HL-60 (cell line): ENCODE results near the gene GRAMD1A.

Experiments
- DNase-seq, 2 experiments: peaks; one replicate each; pipeline ENCODE4 v3.0.0-alpha.2; 2010 to 2020; ENCODE audit warnings: low read depth in 1 of 2, low spot score in 1 of 2
- H3K27ac ChIP-seq: fragments of 250-450 bp; sonication (Bioruptor Pico); replicated peaks from 2 replicates; pipeline ENCODE4 v1.5.1; 2020; ENCODE audit warnings: mild to moderate bottlenecking, moderate library complexity
- H3K27me3 ChIP-seq: fragments of 250-450 bp; sonication (Bioruptor Pico); 2 replicates; pipeline ENCODE4 v1.5.1; 2021; ENCODE audit warnings: mild to moderate bottlenecking, moderate library complexity; ENCODE audit not compliant: insufficient read depth, poor library complexity, severe bottlenecking
- H3K4me3 ChIP-seq: replicated peaks from 2 replicates; pipeline ENCODE4 v1.5.1; 2011; ENCODE audit warnings: mild to moderate bottlenecking, control low read depth, low read length; ENCODE audit not compliant: insufficient read depth
- GABPA ChIP-seq: IDR thresholded peaks from 2 replicates; pipeline ENCODE4 v1.6.1; 2012; ENCODE audit warnings: low read depth
- POLR2AphosphoS5 ChIP-seq: IDR thresholded peaks from 2 replicates; pipeline ENCODE4 v1.6.1; 2012; ENCODE audit warnings: low read depth
- SPI1 ChIP-seq: IDR thresholded peaks from 2 replicates; pipeline ENCODE4 v1.6.1; 2012; ENCODE audit warnings: low read depth, mild to moderate bottlenecking, borderline replicate concordance
- TF ChIP-seq, protein P1 (sequence below): IDR thresholded peaks from one replicate; pipeline ENCODE4 v1.5.1; 2011; ENCODE audit warnings: low read length, control low read depth, inconsistent platforms; ENCODE audit not compliant: insufficient read depth
- TF ChIP-seq, protein P2 (sequence below): IDR thresholded peaks from 2 replicates; pipeline ENCODE4 v1.6.1; 2012; ENCODE audit warnings: low read depth; ENCODE audit not compliant: insufficient replicate concordance

The GRAMD1A gene

GRCh38 chr19:35017507-35017906 is 17.4 kb downstream of the GRAMD1A start:
- Histone ChIP-seq H3K27me3 (no peaks in the 10 kb centered on the region), H3K4me3 (no peak overlapping the region), H3K27ac (no peak overlapping the region)
- TF ChIP-seq POLR2AphosphoS5, result no peak
- TF ChIP-seq, protein P1, sequence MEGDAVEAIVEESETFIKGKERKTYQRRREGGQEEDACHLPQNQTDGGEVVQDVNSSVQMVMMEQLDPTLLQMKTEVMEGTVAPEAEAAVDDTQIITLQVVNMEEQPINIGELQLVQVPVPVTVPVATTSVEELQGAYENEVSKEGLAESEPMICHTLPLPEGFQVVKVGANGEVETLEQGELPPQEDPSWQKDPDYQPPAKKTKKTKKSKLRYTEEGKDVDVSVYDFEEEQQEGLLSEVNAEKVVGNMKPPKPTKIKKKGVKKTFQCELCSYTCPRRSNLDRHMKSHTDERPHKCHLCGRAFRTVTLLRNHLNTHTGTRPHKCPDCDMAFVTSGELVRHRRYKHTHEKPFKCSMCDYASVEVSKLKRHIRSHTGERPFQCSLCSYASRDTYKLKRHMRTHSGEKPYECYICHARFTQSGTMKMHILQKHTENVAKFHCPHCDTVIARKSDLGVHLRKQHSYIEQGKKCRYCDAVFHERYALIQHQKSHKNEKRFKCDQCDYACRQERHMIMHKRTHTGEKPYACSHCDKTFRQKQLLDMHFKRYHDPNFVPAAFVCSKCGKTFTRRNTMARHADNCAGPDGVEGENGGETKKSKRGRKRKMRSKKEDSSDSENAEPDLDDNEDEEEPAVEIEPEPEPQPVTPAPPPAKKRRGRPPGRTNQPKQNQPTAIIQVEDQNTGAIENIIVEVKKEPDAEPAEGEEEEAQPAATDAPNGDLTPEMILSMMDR, result no peak
- TF ChIP-seq GABPA, result no peak
- TF ChIP-seq, protein P2, sequence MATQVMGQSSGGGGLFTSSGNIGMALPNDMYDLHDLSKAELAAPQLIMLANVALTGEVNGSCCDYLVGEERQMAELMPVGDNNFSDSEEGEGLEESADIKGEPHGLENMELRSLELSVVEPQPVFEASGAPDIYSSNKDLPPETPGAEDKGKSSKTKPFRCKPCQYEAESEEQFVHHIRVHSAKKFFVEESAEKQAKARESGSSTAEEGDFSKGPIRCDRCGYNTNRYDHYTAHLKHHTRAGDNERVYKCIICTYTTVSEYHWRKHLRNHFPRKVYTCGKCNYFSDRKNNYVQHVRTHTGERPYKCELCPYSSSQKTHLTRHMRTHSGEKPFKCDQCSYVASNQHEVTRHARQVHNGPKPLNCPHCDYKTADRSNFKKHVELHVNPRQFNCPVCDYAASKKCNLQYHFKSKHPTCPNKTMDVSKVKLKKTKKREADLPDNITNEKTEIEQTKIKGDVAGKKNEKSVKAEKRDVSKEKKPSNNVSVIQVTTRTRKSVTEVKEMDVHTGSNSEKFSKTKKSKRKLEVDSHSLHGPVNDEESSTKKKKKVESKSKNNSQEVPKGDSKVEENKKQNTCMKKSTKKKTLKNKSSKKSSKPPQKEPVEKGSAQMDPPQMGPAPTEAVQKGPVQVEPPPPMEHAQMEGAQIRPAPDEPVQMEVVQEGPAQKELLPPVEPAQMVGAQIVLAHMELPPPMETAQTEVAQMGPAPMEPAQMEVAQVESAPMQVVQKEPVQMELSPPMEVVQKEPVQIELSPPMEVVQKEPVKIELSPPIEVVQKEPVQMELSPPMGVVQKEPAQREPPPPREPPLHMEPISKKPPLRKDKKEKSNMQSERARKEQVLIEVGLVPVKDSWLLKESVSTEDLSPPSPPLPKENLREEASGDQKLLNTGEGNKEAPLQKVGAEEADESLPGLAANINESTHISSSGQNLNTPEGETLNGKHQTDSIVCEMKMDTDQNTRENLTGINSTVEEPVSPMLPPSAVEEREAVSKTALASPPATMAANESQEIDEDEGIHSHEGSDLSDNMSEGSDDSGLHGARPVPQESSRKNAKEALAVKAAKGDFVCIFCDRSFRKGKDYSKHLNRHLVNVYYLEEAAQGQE, result no peak
- TF ChIP-seq SPI1, result no peak
- DNase-seq, result no peak

- Histone ChIP-seq H3K27me3 (no peaks in the 10 kb centered on the region), H3K4me3 (no peak overlapping the region), H3K27ac (no peak overlapping the region)
- DNase-seq, result no peak
- no peak for TF ChIP-seq POLR2AphosphoS5
- TF ChIP-seq GABPA, result no peak
- no peak for TF ChIP-seq SPI1
- TF ChIP-seq, protein P1, result no peak
- TF ChIP-seq, protein P2, result no peak
Measured at GRCh38 chr19:35018379-35018778, 18.3 kb downstream of the GRAMD1A start.

DNA sequence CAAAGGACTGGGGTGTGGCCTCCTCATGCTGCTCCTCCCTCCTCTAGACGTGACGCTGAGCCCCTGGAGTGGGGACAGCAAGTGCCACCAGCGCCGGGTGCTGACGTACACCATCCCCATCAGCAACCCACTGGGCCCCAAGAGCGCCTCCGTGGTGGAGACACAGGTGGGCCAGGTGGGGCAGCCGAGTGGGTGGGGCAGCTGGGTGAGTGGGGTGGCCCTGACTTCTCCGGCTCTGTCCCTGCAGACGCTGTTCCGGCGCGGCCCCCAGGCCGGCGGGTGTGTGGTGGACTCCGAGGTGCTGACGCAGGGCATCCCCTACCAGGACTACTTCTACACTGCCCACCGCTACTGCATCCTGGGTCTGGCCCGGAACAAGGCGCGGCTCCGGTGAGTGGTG is 19.0 kb downstream of the GRAMD1A start:
- Histone ChIP-seq H3K4me3 (no peak overlapping the region), H3K27ac (no peak overlapping the region), H3K27me3 (no peaks in the 10 kb centered on the region)
- TF ChIP-seq POLR2AphosphoS5 (no peak), GABPA (no peak), SPI1 (no peak)
- TF ChIP-seq, protein P1, result no peak
- TF ChIP-seq, protein P2, result no peak
- no peak for DNase-seq
